ENCODE data around the gene SERPINB6.

DNA sequence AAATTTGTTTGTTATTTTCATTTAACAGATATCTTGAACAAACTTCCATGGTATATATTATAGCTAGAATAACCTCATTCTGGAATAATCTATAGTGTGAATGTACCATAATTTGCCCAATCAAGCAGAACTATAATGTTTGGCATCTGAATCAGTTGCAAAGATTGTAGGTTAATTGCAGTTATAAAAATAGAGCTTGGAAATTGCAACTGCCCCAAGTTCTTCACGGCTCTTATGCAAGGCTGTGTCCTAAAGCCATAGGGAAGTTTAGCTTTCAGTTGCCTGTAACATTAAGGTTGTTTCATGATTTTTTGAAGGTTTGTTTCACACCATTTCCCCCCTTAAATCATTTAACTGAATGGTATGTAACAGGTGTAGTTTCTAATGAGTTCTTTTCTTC, 47.7 kb upstream of the SERPINB6 start:
- TF ChIP-seq, protein P1, sequence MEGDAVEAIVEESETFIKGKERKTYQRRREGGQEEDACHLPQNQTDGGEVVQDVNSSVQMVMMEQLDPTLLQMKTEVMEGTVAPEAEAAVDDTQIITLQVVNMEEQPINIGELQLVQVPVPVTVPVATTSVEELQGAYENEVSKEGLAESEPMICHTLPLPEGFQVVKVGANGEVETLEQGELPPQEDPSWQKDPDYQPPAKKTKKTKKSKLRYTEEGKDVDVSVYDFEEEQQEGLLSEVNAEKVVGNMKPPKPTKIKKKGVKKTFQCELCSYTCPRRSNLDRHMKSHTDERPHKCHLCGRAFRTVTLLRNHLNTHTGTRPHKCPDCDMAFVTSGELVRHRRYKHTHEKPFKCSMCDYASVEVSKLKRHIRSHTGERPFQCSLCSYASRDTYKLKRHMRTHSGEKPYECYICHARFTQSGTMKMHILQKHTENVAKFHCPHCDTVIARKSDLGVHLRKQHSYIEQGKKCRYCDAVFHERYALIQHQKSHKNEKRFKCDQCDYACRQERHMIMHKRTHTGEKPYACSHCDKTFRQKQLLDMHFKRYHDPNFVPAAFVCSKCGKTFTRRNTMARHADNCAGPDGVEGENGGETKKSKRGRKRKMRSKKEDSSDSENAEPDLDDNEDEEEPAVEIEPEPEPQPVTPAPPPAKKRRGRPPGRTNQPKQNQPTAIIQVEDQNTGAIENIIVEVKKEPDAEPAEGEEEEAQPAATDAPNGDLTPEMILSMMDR (IDR thresholded peaks at IDR 0.05), result no peak
- TF ChIP-seq POLR2A (IDR thresholded peaks at IDR 0.05) (no peak), EP300 (IDR thresholded peaks at IDR 0.05) (no peak)

Measured in tibial nerve (tissue), 4 donors.